ENCODE measurements around the gene SIX3.

DNA sequence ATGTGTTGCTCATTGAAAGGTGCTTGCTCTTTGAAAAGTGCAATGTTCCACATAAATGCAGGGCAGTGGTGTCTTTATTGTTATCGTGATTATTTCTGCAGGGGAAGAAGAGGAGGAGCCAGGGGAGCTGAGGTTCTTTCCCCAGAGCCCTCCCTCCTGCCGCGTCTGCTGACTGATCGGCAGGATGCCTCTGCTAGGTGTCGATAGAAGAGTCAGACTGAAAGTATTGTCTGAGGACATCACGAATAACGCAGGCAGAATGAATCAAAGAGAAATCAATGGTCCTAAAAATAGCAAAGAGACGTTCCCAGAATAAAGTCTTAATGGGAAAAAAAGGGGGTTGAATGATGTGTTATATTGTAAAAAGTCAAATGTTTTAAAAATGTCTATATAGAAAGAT, 47.4 kb upstream of the SIX3 start:
- TF ChIP-seq POLR2A (IDR thresholded peaks at IDR 0.05; ENCODE audit: low read depth, low read length), result no peak
- TF ChIP-seq POLR2AphosphoS5 (IDR thresholded peaks at IDR 0.05; ENCODE audit: low read depth, low read length), result no peak
- TF ChIP-seq TAF1 (IDR thresholded peaks at IDR 0.05; ENCODE audit: borderline replicate concordance, low read depth, low read length), result no peak

All from GM12892 (cell line).